Right renal cortex interstitium (tissue), 3 donors: Measurements from ENCODE around the gene NLRX1. TPM values are rescaled to one million over a fixed set of nuclear protein-coding genes. Genes with fewer than 3 reads are reported as not detected.
"Not testable (repeated sequence)": the region's sequence is repeated elsewhere in the genome, so short reads cannot be mapped to it uniquely, and the experiment has no call there.

Experiments
- DNase-seq, 3 donors: peaks; one replicate each; pipeline ENCODE4 v3.0.0-alpha.2; 2013; ENCODE audit warnings: low read depth in 3 of 3, low spot score in 2 of 3
- polyA plus RNA-seq, 3 donors: library from polyadenylated mRNA; unstranded; fragments of 120-200 nt; gene quantifications; one replicate each; pipeline ENCODE4 v1.2.1, GENCODE V29; 2013; ENCODE audit not compliant: insufficient read length in 3 of 3

NLRX1 gene, protein sequence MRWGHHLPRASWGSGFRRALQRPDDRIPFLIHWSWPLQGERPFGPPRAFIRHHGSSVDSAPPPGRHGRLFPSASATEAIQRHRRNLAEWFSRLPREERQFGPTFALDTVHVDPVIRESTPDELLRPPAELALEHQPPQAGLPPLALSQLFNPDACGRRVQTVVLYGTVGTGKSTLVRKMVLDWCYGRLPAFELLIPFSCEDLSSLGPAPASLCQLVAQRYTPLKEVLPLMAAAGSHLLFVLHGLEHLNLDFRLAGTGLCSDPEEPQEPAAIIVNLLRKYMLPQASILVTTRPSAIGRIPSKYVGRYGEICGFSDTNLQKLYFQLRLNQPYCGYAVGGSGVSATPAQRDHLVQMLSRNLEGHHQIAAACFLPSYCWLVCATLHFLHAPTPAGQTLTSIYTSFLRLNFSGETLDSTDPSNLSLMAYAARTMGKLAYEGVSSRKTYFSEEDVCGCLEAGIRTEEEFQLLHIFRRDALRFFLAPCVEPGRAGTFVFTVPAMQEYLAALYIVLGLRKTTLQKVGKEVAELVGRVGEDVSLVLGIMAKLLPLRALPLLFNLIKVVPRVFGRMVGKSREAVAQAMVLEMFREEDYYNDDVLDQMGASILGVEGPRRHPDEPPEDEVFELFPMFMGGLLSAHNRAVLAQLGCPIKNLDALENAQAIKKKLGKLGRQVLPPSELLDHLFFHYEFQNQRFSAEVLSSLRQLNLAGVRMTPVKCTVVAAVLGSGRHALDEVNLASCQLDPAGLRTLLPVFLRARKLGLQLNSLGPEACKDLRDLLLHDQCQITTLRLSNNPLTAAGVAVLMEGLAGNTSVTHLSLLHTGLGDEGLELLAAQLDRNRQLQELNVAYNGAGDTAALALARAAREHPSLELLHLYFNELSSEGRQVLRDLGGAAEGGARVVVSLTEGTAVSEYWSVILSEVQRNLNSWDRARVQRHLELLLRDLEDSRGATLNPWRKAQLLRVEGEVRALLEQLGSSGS
- polyA plus RNA-seq = 10 to 100 TPM in 2 of 3 donors, 1 to 10 TPM in 1; 9.7 to 11.3 (median 10.3) TPM

DNA sequence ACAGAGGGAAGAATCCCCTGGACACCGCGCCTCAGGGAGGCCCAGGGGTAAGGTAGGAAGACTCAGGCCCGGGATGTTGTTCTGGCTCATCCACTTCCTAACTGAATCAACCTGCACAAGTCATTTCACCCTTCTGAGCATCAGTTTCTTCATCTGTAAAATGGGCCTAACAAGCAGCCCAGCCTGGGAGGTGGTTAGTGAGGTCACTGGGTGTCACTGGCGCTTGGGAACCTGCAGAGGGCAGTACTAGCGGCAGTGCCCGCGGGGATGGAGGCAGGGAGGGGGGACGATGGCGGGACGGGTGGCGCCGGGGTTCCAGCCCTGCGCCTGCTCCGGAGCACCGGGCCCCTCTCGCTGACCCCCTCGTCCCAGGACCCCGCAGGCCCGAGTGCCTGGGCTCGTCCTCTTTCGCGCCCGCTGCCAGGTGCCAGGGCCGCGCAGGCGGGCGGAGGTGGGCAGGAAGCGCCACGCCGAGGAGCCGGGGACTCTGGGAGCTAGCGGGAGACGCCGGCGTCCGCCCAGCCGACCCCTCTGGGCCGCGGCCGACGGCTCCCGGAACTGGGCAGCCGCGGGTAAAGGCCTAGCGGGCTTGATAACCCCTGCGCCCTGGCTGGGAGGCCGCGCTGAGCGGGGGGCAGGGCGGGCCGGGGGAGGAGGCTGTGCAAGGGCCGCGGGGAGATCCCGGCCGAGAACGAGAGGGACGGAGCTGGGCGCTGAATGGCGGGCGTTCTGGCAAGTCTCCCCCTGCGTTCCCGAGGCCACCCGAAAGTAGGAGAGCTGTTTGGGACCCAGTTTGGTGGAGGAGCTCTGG lies at the start of gene NLRX1:
TSS of gene NLRX1 (plus strand) at position 255 of the 811 bp plus-strand sequence. CDS start 2,679 bp downstream, outside the sequence.
- peak in 1 of 3 donors; percentile 49 for DNase-seq

DNA sequence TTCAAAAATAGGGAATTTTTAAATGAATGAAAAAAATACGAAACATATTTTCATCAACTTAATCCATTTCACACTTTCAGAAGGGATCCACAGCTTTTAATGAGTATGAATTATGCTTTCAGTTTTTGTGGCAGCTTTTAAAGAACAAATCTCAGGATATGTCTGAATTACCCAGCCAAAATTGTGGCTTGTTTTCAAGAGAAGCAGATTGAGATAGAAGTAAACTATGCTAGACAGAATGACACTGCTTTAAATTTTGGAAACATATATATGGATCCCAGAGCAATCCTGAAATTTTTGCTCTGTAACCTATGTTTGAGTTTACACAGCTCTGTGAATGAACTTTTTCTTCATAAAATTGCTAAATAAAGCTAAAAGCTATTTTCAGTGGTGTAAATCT lies 49.6 kb upstream of the NLRX1 start:
- DNase-seq = no peak

DNA sequence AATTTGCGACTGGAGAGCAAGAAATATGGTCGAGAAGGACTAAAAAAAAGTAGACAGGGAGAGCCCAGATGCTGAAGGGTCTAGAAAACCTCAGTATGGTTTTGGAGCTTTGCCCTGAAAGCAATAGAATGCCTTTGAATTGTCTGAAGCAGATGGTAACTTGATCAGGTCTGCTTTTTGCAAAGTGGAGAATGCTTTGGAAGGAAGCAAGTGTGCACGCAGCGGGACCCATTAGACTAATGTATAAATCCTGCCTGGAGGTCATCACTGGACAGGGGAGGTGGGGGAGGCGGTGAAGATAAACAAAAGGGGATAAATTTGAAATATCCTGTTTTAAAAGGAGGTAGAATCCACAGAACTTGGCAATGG lies 47.9 kb upstream of the NLRX1 start:
- peak in 2 of 3 donors; percentile 57 to 65 for DNase-seq

DNA sequence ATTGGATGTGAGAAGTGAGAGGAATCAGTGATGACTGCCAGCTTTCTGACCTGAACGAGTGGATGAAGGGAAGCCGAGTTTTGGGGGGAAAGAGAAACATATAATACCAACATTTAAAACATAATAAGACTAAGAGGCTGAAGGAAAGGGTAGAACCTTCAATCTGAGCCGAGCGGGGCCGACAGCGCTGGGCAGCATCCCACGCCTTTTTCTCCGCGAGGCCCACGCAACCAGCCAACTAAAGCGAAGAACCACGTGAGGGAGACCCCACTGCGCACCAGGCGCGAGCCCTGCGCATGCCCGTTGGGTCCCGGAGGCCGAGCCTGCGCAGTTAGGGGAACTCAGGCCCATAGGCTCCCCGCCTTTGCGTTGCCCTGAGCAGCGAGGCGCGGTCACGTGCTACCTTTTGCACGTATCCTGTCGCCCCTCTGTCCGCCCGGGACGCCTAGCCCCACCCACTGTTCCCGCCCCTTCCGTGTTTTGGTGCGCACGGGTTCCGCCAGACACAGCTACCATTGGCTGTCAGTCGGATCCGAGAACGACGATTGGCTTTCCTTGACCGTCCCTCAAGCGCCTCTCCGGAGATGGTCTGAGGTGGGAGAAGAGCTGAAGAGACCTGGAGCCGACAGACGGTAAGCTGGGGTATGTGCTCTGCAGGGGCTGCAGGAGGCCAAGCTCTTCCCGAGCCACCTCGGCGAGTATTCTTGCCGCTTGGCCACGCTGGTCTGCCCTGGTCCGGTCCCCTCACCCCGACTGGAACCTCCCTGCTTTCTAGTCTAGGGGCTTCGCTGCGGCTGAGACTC lies 47.3 kb upstream of the NLRX1 start, which contains the start of gene HINFP:
TSS of gene HINFP (plus strand) at position 573 of the 803 bp plus-strand sequence. CDS start 5,365 bp downstream, outside the sequence.
- peak; percentile 92 to 97 (median 95) for DNase-seq

DNA sequence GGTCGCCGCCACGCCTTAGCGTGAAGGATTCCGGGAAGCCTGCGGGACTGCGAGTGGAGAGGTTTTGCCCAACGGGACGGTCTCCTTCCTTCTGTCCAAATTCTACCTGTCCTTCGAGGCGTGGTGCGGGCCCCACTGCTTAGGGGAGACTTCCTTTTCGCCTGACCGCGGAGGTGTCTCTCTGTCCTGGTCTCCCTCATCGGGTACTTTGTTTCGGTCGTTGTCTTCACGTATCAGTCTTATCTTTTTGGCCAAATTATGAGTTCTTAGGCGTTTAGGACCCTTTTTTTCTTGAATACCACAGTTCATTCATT lies 46.8 kb upstream of the NLRX1 start:
- DNase-seq = no peak

DNA sequence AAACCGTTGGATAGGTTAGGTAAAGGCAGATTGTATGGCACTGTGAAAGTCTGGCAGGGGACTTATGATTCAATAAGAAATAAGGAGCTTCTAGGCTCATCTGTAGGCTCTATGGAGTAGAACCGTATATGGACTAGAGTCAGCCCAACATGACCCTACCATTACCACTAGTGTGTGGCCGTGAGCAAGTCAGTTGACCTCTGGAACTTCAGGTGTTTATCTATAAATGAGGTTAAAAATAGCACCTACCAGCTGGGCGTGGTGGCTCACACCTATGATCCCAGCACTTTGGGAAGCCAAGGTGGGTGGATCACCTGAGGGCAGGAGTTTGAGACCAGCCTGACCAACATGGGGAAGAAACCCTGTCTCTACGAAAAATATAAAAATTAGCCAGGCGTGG lies 42.7 kb upstream of the NLRX1 start:
- no peak for DNase-seq

DNA sequence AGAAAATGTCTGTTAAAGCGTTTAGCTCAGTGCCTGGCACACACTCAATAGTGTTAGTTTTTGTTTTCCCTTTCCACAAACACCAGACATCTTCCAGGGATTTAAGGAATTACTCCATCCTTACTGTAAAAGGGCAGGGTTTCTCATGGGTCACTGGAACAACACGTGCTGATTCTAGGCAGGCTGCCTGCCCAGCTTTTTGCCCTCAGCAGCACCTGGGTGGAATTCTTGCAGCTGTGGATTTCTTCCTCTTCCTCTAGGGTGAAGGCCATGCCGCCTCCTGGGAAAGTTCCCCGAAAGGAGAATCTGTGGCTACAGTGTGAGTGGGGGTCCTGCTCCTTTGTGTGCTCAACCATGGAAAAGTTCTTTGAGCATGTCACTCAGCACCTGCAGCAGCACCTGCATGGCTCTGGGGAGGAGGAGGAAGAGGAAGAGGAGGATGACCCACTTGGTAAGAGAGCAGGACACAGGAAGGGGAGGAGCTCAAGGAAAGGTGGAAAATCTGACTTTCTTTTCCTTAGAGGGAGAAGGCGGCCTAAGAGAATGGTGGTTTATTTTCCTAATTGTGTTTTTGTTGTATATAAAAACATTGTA lies 41.8 kb upstream of the NLRX1 start:
- DNase-seq = no peak

DNA sequence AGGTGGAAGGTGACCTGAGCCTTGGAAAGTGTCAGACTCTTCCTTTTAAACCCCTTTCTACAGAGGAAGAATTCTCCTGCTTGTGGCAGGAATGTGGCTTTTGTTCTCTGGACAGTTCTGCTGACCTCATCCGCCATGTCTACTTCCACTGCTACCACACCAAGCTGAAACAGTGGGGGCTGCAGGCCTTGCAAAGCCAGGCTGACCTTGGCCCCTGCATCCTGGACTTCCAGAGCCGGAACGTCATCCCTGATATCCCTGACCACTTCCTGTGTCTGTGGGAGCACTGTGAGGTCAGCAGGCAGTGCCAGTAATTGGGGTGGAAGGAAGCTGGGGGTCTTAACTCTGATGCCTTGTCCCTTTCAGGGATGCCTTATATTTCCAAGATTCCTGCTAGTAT lies 37.9 kb upstream of the NLRX1 start:
- DNase-seq = no peak

DNA sequence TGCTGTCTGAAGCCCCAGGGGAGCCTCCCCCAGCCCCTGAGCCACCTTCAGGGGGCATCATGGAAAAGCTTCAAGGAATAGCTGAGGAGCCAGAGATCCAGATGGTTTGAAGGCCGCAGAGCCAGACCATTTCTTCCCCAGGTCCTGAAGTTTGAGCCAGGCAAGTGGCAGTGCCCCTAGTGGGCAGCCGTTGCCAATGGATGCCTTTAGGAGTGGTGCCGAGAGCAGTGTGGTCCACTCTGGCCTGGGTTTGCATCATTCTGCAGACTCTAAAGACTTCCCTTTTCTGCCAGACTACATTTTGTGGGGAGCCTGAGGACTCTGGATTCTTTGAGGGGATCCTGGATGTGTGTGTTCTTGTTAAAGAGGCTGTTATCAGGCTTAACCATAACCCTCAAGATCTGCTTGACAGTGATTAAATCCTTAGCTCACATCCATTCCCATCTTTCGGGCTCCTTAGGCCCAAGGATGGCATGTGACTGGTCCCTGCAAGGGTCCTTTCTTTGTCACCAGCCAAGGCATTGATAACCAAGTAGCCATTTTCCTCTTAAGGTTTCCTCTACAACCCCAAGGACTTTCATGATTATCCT lies 34.0 kb upstream of the NLRX1 start:
- no peak for DNase-seq

DNA sequence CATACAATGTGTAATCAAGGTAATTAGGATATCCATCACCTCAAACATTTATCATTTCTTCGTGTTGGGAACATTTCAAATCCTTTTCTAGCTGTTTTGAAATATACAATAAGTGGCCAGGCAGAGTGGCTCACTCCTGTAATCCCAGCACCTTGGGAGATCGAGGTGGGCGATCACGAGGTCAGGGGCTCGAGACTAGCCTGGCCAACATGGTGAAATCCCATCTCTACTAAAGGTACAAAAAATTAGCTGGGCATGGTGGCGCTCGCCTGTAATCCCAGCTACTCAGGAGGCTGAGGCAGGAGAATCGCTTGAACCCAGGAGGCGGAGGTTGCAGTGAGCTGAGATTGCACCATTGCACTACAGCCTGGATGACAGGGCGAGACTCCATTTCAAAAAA lies 29.2 kb upstream of the NLRX1 start:
- not testable (repeated sequence) for DNase-seq

DNA sequence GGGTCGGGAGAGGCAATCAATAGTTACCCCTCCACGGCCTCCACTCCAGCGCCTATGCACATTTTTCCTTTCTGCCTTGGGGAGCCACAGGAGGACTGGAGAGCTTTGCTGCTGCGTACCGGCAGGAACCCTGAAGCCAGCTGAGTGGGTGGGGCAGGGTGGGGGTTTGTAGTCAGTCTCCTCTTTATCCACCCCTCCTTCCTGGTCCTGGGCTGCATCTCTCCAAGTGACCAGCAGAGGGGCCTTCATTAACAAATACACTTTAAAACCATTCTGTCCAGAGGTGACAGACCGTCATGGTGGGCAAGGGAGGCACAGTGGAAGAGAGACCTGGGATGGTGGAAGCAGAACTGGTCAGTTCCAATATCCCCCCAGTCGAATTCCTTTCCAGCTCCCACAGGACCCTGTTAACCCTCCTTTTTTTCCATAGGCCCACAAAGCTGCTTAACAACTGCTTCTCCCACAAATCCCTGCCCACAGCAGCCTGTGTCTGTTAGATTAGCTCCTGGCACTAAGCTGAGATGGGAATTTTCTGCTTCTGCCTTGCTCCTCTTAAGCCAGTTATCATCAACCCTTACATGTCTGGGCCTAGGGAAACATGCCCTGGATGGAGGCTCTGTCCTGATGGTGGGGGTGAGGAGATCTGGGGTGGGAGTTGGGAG lies 23.6 kb upstream of the NLRX1 start:
- no peak for DNase-seq

DNA sequence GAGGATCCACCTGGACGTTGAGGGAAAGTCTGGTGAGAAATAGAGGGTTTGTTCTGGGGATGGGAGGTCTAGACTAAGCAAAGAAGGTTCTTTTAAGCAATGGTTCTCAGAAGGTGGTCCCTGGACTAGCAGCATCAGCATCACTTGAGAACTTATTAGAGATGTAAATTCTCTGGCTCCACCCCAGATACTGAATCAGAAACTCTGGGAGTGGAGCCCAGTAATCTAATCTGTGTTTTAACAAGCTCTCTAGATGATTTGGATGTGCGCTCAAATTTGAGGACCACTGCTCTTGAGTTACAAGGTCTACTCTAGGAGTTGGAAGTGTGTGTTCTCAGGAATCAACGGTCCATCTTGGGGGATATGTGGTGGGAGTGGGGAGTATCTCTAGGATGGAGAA lies 23.0 kb upstream of the NLRX1 start:
- no peak for DNase-seq

DNA sequence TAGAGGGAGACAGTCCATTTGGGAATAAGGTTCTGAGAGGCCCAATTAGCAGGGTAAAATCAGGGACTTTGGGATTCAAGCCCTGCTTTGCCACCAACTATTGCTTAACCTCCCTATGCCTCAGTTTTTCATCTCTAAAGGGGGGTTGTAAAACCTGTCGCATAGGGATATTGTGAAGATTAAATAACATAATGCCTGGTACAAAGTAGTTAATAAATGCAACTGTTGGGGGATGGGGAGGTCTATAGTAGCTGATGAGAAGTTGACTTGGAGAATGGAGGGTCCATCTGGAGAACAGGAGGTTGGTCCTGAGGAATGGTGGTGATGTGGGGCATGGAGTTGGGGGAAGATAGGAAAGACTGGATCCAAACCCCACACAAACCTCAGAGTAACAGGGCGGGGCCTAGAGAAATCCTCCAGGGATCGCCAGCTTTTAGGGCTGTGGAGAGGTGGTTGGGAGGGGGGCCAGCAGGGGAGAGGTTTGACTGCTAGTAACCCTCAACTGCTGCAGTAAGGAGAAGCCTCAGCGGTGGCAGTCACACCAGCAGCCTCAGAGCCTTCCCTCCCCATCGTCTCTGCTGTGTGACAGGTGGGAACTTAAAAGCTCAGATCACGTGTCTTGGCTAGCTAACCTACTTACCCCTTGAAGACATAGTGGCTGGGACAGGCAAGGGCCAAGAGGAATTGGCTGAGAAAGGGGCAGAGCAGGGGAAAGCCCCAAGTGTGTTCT lies 20.8 kb upstream of the NLRX1 start:
- no peak for DNase-seq

DNA sequence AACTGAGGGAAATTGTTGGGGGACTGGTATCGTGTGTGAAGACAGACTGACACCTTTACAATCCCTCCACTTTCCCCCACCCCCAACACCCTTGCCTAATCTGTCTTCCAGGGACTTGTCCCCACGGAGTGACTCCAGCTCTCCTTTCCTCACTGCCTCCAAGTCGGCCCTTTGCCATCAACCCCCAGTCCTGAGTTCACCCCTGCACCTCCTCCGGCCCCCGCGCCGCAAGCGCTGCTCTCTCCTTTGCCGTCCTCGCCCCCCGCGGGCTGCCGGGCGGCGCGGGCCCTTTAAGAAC lies 19.9 kb upstream of the NLRX1 start:
- no peak for DNase-seq

DNA sequence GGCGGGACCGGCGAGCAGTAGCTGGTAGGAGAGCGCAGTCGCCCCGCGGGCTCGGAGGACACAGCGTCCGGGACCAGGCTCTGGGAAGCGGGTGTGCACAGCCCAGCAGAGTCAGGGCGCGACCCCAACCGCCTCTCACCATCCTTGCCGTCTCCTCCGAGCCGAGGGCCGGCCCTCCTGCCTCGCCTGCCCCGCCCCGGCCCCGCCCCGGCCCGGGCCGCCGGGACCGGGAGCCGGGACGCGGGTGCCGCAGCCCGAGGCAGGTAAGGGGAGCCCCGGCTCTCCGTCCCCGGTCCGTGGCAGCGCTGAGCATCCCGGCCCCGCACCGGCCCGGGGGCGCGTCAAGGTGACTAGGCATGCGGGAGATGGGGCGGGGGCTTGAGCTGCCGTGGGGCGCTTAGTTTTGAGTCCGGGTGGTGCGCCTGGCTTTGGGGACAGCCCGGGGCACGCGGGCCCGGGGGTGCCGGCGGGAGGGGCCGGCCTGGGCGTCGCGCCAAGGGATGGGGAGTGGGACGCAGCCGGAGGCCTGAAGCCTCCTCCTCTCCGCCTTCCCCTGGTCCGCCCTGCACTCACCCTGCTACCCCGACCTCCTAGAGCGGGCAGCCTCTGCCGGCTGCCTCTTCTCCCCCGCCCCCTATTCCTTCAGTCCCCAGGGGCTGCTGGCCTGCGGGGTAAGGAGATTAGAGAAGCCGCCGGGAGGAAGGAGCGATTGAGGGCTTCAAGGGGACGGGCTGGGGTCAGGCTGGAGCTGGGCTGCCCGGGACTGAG lies 19.3 kb upstream of the NLRX1 start, which contains the start of gene ABCG4:
TSS of gene ABCG4 (plus strand) at position 35 of the 768 bp plus-strand sequence. CDS start 914 bp downstream, outside the sequence.
- DNase-seq = no peak

DNA sequence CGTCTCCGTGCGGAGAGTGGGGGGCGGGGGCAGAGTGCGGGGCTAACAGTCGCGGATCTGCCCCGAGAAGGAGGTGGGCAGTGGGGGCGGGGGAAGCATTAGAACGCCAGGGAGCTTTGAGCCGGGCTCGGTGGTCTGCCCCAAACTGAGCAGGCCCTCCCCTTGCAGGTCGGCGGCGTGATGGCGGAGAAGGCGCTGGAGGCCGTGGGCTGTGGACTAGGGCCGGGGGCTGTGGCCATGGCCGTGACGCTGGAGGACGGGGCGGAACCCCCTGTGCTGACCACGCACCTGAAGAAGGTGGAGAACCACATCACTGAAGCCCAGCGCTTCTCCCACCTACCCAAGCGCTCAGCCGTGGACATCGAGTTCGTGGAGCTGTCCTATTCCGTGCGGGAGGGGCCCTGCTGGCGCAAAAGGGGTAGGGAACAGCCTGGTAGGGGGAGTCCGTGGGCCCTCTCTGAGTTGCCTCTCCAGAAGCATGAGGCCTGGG lies 18.7 kb upstream of the NLRX1 start:
- DNase-seq = no peak

DNA sequence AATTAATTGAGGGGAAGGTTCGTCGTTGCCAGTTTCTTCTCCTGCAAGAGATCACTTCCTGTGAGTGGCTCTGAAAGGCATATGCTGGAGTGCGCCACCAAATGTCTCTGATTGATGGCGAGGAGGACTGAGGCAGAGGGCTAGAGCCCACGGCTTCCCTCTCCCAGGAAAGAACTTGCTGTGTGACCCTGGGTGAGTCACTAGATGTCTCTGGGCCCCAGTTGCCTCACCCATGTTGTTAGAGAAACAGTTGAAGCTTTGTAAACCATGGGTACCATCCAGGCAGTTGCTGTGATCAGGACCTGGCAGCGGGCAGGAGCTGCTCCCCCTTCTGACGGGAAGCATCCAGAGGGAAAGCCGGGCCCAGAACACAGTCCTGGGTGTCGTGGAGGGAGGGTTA lies 16.5 kb upstream of the NLRX1 start:
- no peak for DNase-seq
